HG03457 (cell line): ENCODE data around the gene HEPH.
"Not testable (repeated sequence)": the region's sequence is repeated elsewhere in the genome, so short reads cannot be mapped to it uniquely, and the experiment has no call there.

ENCODE experiments used
- ATAC-seq: cut with Tn5 transposase; IDR thresholded peaks from one replicate; pipeline ENCODE4 v1.9.1; 2021; ENCODE audit warnings: moderate number of reproducible peaks; ENCODE audit not compliant: unreplicated experiment

HEPH gene, protein sequence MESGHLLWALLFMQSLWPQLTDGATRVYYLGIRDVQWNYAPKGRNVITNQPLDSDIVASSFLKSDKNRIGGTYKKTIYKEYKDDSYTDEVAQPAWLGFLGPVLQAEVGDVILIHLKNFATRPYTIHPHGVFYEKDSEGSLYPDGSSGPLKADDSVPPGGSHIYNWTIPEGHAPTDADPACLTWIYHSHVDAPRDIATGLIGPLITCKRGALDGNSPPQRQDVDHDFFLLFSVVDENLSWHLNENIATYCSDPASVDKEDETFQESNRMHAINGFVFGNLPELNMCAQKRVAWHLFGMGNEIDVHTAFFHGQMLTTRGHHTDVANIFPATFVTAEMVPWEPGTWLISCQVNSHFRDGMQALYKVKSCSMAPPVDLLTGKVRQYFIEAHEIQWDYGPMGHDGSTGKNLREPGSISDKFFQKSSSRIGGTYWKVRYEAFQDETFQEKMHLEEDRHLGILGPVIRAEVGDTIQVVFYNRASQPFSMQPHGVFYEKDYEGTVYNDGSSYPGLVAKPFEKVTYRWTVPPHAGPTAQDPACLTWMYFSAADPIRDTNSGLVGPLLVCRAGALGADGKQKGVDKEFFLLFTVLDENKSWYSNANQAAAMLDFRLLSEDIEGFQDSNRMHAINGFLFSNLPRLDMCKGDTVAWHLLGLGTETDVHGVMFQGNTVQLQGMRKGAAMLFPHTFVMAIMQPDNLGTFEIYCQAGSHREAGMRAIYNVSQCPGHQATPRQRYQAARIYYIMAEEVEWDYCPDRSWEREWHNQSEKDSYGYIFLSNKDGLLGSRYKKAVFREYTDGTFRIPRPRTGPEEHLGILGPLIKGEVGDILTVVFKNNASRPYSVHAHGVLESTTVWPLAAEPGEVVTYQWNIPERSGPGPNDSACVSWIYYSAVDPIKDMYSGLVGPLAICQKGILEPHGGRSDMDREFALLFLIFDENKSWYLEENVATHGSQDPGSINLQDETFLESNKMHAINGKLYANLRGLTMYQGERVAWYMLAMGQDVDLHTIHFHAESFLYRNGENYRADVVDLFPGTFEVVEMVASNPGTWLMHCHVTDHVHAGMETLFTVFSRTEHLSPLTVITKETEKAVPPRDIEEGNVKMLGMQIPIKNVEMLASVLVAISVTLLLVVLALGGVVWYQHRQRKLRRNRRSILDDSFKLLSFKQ

GRCh38 chrX:66163849-66164411 lies at the start of gene HEPH:
TSS of gene HEPH (plus strand) at chrX:66164247. CDS start at chrX:66170571, 6,324 bp downstream.
- ATAC-seq = peak; percentile 56

- ATAC-seq = not testable (repeated sequence)
Measured at GRCh38 chrX:66118722-66119121, 45.3 kb upstream of the HEPH start.

DNA sequence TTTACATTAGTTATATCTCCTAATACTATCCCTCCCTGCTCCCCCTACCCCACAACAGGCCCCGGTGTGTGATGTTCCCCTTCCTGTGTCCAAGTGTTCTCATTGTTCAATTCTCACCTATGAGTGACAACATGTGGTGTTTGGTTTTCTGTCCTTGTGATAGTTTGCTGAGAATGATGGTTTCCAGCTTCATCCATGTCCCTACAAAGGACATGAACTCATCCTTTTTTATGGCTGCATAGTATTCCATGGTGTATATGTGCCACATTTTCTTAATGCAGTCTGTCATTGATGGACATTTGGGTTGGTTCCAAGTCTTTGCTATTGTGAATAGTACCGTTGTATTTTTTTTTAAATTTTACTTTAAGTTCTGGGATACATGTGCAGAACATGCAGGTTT lies 42.7 kb upstream of the HEPH start:
- not testable (repeated sequence) for ATAC-seq

DNA sequence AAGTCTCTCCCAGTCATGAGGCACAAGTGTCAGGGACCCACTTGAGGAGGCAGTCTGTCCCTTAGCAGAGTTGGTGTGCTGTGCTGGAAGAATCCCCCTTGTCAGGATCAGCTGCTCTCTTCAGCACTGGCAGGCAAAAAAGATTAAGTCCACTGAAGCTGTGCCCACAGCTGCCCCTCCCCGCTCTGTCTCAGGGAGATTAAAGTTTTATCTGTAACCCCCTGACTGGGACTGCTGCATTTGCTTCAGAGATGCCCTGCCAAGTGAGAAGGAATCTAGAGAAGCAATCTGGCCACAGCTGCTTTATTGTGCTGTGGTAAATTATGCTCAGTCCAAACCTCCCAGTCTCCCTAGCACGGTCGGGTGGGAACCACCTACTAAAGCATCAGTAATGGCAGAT lies 37.4 kb upstream of the HEPH start:
- no peak for ATAC-seq

GRCh38 chrX:66130469-66130868 lies 33.6 kb upstream of the HEPH start:
- no peak for ATAC-seq

DNA sequence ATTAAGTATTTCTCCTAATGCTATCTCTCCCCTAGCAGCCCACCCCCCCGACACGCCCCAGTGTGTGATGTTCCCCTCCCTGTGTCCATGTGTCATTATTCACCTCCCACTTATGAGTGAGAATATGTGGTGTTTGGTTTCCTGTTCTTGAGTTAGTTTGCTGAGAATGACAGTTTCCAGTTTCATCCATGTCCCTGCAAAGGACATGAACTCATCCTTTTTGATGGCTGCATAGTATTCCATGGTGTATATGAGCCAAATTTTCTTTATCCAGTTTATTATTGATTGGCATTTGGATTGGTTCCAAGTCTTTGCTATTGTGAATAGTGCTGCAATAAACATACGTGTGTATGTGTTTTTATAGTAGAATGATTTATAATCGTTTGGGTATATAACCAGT lies 28.8 kb upstream of the HEPH start:
- ATAC-seq = not testable (repeated sequence)

DNA sequence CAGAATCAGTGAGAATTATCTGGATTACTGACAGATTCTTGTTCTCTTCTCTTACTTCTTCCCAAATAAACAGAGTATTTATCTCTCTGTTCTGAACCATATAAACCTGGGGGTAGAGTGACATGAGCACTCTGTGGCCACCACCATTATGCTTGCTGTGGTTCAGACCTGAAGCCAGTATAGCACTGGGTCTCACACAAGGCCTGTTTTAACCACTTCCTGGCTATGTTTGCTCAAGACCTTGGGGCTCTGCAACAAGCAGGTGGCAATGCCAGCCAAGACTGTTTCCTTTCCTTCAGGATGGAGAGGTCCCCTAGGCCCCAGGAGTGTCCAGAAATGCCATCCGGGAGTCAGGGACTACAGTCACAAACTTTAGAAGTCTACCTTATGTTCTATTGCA lies 21.7 kb upstream of the HEPH start:
- ATAC-seq = no peak

DNA sequence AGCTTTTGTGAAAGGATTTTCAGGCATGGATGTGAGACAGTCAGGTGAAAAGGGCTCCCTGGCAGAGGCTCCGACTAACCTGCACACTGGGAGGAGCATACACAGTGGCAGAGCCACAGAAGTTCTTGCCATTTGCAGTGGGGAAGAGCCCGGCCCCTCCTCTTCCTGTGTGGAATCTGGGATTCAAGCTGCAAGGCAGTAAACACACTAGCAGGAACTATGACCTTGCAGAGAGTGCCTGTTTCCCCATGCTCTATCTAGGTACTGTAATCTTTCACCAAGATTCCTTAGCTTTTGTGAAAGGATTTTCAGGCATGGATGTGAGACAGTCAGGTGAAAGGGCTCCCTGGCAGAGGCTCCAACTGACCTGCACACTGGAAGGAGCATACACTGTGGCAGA lies 19.8 kb upstream of the HEPH start:
- ATAC-seq = no peak

DNA sequence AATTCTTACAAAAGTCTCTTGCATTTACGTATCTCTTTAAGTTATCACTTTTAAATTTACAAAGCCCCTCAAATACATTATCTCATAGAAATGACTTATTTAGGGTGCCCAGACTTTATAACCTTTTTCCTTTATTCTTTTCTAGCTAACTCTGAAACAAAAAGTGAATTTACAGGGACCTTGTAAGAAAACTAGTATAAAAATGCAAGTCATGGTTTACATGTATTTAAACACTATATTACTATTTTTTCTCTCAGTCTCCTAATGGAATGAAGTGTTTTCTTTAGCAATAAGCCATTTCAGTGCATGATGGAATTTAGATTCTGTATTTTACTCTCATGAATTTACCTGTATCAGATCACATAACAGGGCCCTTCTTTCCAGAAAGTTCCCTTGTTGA lies 14.5 kb upstream of the HEPH start:
- ATAC-seq = no peak

GRCh38 chrX:66150163-66150562 lies 13.9 kb upstream of the HEPH start:
- no peak for ATAC-seq

GRCh38 chrX:66162331-66162822 lies 1.7 kb upstream of the HEPH start:
- ATAC-seq = no peak

DNA sequence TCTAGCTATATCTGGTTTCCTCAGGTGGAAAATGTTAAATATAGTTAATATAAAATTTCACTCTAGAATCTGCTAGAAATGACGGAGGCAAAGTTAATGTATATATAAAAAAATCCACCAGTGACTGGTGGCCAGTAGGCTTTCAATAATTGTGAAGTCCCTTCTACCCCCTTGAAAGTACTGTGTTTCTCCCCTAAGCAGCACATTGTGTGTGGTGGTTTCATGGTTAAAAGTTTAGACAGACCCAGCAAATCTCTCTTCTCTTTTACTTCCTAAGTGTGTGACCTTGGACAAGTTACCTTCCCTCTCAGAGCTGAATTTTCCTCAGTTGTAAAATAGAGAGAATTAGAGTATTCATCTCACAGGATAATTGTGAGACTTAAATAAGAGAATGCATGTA lies 600 bp upstream of the HEPH start:
- ATAC-seq = peak; percentile 58

DNA sequence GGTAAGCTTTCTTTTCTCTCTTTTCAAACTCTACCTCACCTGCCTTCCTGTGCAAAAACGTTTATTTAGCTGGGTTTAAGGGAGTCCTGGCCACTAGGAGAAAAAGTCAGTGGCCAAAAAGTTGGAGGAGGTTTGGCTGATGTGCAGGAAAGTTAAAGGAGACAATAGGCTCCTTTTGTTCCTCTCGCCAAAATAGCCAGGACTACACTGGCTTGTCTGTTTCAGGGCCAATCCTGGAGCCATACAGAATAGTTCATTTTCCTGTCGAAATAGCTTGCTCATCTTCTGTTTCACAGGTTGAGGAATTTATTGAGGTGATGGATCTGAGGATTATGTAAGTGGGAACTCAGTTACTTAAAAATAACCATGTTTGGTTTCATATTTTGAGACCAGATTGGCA lies 423 bp downstream of the HEPH start:
- ATAC-seq = no peak

- no peak for ATAC-seq
Measured at GRCh38 chrX:66164931-66165330, 884 bp downstream of the HEPH start.

DNA sequence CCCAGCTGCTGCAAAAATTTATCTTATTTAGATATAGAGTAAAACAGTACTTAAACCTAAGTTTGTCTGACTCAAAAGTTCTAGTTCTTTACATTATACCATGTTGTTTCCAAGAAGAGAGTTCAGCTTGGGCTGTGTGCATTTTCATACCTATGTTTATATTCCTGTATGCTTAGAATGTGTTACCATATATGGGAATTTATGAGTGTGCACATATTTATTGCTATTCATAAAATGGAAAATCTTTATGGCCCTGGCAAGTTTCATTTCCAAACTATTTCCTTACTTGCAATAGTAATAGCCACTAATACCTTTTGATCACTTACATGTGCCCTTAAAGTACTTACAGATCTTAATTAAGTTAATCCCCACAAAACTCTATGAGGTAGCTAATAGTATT lies 2.6 kb downstream of the HEPH start:
- no peak for ATAC-seq

GRCh38 chrX:66167431-66167830 lies 3.4 kb downstream of the HEPH start:
- no peak for ATAC-seq

- no peak for ATAC-seq
Measured at GRCh38 chrX:66176134-66176533, 12.1 kb downstream of the HEPH start.

- ATAC-seq = no peak
Measured at GRCh38 chrX:66191563-66191962, 27.5 kb downstream of the HEPH start.

DNA sequence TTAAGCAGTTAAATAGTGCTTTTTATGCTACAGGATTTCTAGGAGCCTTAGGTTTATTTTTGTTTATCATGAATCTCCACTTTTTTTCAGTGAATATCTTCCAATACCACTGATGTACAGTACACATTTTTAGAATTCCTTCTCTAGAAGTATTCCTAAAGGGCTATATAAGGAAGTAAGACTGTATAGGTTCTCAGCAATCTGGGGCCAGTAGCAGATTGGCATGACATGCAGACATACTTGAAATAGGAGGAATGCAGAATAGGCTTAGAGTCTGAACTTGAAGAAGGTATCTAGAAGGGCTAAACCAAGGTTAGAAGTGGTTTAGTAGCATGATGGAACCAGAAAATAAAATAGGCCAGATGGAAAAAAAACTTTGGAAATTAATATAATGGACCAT lies 29.8 kb downstream of the HEPH start:
- ATAC-seq = no peak

DNA sequence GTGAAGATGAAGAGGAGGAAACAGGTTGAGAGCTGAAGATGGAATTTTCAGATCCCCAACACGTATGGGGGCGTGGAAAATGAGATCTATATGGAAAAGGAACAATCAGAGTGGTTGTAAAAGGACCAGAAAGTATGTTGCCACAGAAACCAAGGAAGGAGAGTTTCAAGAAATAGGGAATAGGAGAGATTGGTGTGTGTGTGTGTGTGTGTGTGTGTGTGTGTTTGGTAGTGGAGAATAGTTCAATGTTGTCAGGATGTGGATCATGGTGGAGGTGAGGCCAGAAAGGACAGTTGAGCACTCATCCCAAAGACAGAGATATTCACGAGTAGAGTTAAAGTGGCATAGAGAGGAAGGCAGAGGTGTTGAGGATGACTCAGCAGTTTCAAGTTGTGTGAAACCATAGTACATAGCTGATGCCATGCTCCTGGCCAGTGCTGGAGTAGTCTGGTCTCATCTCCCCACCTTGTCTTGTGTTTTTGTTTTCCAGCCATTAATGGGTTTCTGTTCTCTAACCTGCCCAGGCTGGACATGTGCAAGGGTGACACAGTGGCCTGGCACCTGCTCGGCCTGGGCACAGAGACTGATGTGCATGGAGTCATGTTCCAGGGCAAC lies 36.1 kb downstream of the HEPH start:
- peak; percentile 79 for ATAC-seq
